ENCODE results near the gene HOXA13.

The HOXA13 gene

GRCh38 chr7:27180431-27181420 lies 19.2 kb downstream of the HOXA13 start:
- Histone ChIP-seq H3K27ac (peak overlapping the region in 1 of 2 donors; percentile 96), H3K9me3 (no peaks in the 10 kb centered on the region), H3K4me1 (peaks cover 0 to 45% (median 28%) of the 10 kb centered on the region in 4 donors), H3K36me3 (no peaks in the 10 kb centered on the region), H3K4me3 (no peak overlapping the region), H3K27me3 (peaks cover 0 to 65% of the 10 kb centered on the region in 2 donors)
- TF ChIP-seq CTCF (IDR thresholded peaks at IDR 0.05): no peak
- intact Hi-C loops (cut with DNase I; ENCODE audit: low total_unique reads): no loop called here
- DNase-seq: peak; percentile 24 to 61

DNA sequence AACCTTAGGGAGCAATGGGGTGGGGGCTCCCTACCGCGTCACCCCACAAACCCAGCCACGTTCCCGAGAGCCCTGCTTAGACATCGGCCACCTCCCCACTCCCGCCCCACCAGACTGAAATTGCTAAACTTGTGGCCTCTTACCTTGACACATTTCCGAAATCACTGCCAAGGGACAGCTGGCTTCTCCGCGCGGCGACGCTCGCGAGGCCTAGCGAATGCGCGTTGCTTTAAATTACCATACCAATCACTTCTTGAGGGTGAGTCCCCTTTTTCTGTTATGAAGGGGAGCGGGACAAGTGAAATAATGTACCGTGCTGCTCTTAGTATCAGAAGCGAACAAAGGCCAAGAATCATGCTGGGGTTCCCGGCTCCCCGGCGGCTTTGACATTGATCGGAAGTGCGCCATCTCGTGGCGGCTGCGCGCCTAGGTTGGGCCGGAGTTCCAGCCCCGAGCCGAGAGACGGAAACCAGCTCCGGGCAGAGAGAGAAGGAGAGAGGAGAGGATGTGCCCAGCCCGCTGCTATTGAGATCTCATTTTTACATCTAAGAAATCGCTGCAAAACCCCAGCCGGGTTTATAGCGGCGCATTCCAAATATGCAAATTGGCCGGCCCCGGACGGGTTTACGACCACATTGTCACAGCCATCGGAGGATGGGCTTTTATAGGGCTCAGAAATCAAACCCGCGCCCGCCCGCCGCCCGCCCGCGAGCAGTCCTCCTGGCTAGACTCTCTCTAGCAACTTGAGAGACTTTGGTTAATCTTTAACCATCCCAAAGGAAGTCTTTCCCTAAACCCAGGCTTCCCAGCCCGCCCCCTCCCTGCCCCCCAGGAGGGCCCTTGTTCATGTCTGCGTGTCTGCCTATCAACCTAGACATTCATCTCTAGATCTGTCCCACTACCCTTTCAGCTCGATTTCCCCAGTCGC lies 20.1 kb downstream of the HOXA13 start:
- intact Hi-C loops (cut with DNase I; ENCODE audit: low total_unique reads): no loop called here
- TF ChIP-seq CTCF (IDR thresholded peaks at IDR 0.05): peak; percentile 73 to 93
- Histone ChIP-seq H3K4me3 (peak overlapping the region; percentile 39 to 45), H3K36me3 (no peaks in the 10 kb centered on the region), H3K9me3 (no peaks in the 10 kb centered on the region), H3K4me1 (peaks cover 0 to 54% (median 26%) of the 10 kb centered on the region in 4 donors), H3K27ac (peak overlapping the region; percentile 96 to 97), H3K27me3 (peaks cover 0 to 56% of the 10 kb centered on the region in 2 donors)
- DNase-seq: peak; percentile 74 to 89

GRCh38 chr7:27179030-27179429 lies 20.9 kb downstream of the HOXA13 start:
- Histone ChIP-seq H3K36me3 (no peaks in the 10 kb centered on the region), H3K4me3 (peak overlapping the region; percentile 39 to 45), H3K27me3 (peaks cover 0 to 48% of the 10 kb centered on the region in 2 donors), H3K27ac (peak overlapping the region; percentile 96 to 97), H3K4me1 (peaks cover 0 to 53% (median 22%) of the 10 kb centered on the region in 4 donors), H3K9me3 (no peaks in the 10 kb centered on the region)
- peak; percentile 22 to 64 for DNase-seq
- intact Hi-C loops (cut with DNase I; ENCODE audit: low total_unique reads): no loop called here
- TF ChIP-seq CTCF (IDR thresholded peaks at IDR 0.05): no peak

DNA sequence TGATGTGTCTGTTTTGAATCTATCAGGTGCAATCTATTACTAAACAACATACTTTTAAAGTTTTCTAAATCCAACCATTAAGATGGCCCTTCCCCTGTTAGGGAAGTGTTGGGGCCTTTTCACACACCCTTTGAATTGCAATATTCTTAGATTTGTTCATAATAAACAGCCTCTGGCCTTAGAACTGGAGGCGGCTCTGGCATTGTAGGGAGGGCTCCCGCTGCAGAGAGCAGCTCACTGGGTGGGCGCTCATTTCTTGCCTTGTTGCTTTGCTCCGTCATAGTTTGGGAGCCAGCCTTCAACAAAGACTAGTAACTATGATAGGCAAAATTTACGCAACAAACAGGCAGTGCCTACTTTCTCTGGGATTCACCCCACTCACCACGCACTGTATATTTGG lies 21.5 kb downstream of the HOXA13 start:
- H3K27ac ChIP-seq: peak overlapping the region; percentile 96 to 97
- H3K9me3 ChIP-seq: no peaks in the 10 kb centered on the region
- peaks cover 0 to 46% (median 17%) of the 10 kb centered on the region in 4 donors for H3K4me1 ChIP-seq
- intact Hi-C loops (cut with DNase I; ENCODE audit: low total_unique reads): no loop called here
- no peak for TF ChIP-seq CTCF (IDR thresholded peaks at IDR 0.05)
- H3K4me3 ChIP-seq: peak overlapping the region in 1 of 2 donors; percentile 45
- DNase-seq: peak; percentile 53 to 71
- H3K27me3 ChIP-seq: peaks cover 0 to 42% of the 10 kb centered on the region in 2 donors
- no peaks in the 10 kb centered on the region for H3K36me3 ChIP-seq

GRCh38 chr7:27177795-27178320 lies 22.0 kb downstream of the HOXA13 start:
- TF ChIP-seq CTCF (IDR thresholded peaks at IDR 0.05): no peak
- peak overlapping the region; percentile 19 to 45 for H3K4me3 ChIP-seq
- intact Hi-C loops (cut with DNase I; ENCODE audit: low total_unique reads): no loop called here
- no peaks in the 10 kb centered on the region for H3K9me3 ChIP-seq
- H3K27me3 ChIP-seq: peaks cover 0 to 37% of the 10 kb centered on the region in 2 donors
- peak overlapping the region; percentile 96 to 97 for H3K27ac ChIP-seq
- peak; percentile 9 to 61 for DNase-seq
- H3K4me1 ChIP-seq: peaks cover 0 to 41% (median 13%) of the 10 kb centered on the region in 4 donors
- no peaks in the 10 kb centered on the region for H3K36me3 ChIP-seq
